SK-N-SH (cell line): Measurements from ENCODE around the gene ADAMTS14.

Experiments
- CTCF ChIP-seq: fragments of 200-600 bp; sonication (generic); IDR thresholded peaks from 2 replicates; pipeline ENCODE4 v1.6.1; 2017; ENCODE audit warnings: antibody characterized with exemption, mild to moderate bottlenecking, moderate library complexity
- EP300 ChIP-seq, 2 experiments: IDR thresholded peaks; 2 replicates each; pipeline versions ENCODE4 v1.4.0 to v1.6.1; 2012; ENCODE audit warnings: borderline replicate concordance in 1 of 2, low read depth in 1 of 2, low read length in 1 of 2
- POLR2AphosphoS5 ChIP-seq: IDR thresholded peaks from 2 replicates; pipeline ENCODE4 v1.6.1; 2012; ENCODE audit warnings: low read depth, low read length
- REST ChIP-seq: IDR thresholded peaks from 2 replicates; pipeline ENCODE4 v1.6.1; 2012; ENCODE audit warnings: mild to moderate bottlenecking, low read depth, low read length, moderate library complexity
- RFX5 ChIP-seq: IDR thresholded peaks from 2 replicates; pipeline ENCODE4 v1.6.1; 2012; ENCODE audit warnings: mild to moderate bottlenecking, improper control_type of control experiment, low read length
- USF1 ChIP-seq: IDR thresholded peaks from 2 replicates; pipeline ENCODE4 v1.4.0; 2012; ENCODE audit warnings: low read depth, borderline replicate concordance

GRCh38 chr10:70760271-70760787 lies 88.0 kb downstream of the ADAMTS14 start:
- TF ChIP-seq CTCF (no peak), EP300 (IDR thresholded peaks at IDR 0.05; ENCODE audit: borderline replicate concordance in 1 of 2, low read depth in 1 of 2, low read length in 1 of 2) (no peak), RFX5 (no peak), USF1 (no peak), REST (no peak), POLR2AphosphoS5 (no peak)
